ENCODE measurements around the gene MAFG.

The MAFG gene

DNA sequence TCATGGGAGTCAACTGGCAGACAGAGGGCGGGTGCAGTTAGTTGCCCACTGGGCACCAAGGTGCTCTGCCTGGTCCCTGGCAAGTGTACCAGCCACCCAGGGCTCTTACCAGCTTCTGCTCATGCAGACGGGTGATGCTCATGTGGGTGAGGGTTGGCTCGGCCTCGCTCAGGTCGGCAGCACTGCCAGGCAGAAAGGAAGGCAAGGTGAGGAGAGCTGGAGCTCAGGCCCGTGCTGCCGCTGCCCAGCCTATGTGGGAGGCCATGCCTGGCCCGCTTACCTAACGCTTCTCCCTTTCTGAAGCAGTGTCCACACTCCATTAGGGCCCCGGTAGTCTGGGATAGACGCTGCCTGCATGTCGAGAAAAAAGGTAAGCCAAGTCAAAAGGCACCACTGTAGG lies 12.2 kb downstream of the MAFG start:
- peak overlapping the region; percentile 74; the same call in 1 of the 2 replicates for H3K27ac ChIP-seq
- TF ChIP-seq, protein P1, sequence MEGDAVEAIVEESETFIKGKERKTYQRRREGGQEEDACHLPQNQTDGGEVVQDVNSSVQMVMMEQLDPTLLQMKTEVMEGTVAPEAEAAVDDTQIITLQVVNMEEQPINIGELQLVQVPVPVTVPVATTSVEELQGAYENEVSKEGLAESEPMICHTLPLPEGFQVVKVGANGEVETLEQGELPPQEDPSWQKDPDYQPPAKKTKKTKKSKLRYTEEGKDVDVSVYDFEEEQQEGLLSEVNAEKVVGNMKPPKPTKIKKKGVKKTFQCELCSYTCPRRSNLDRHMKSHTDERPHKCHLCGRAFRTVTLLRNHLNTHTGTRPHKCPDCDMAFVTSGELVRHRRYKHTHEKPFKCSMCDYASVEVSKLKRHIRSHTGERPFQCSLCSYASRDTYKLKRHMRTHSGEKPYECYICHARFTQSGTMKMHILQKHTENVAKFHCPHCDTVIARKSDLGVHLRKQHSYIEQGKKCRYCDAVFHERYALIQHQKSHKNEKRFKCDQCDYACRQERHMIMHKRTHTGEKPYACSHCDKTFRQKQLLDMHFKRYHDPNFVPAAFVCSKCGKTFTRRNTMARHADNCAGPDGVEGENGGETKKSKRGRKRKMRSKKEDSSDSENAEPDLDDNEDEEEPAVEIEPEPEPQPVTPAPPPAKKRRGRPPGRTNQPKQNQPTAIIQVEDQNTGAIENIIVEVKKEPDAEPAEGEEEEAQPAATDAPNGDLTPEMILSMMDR (IDR thresholded peaks at IDR 0.05), result no peak
- TF ChIP-seq ZFX (IDR thresholded peaks at IDR 0.05; ENCODE audit: borderline replicate concordance), result no peak

DNA sequence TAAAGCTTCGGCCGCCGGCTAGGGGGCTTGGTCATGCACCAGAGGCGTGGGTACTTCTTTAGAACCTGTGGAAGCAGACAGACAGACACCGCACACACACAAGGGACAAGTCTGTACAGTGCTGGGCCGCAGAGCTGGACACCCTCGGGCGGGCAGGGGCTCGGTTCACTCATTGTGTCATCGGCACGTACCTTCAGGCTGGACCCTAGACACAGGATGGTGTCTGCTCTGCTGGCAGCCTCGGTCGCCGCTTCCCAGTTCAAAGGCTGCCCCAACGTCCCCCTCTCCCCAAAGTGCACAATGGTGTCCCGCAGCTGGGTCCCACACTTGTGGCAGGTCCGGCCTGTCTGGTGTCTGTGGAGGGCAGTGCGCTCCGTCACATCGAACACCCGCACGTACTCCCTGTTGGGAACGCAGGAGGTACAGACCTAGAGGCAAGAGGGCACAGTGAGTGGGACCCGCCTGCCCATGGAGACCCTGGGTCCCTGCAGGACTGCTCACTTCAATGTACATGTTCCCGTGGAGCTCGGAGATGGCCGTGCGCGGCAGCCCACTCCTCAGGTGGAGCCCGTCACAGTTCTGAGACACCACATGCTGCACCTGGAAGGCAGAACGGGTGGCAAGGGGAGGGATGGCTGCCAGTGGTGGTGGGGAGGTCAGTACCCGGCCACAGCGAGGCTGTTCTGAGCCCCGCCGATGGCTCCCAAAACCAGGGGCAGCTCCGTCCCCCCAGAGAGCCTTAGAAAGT lies 13.3 kb downstream of the MAFG start:
- H3K27ac ChIP-seq, result no peak overlapping the region
- no peak for TF ChIP-seq ZFX (IDR thresholded peaks at IDR 0.05; ENCODE audit: borderline replicate concordance)
- TF ChIP-seq, protein P1 (IDR thresholded peaks at IDR 0.05), result no peak

DNA sequence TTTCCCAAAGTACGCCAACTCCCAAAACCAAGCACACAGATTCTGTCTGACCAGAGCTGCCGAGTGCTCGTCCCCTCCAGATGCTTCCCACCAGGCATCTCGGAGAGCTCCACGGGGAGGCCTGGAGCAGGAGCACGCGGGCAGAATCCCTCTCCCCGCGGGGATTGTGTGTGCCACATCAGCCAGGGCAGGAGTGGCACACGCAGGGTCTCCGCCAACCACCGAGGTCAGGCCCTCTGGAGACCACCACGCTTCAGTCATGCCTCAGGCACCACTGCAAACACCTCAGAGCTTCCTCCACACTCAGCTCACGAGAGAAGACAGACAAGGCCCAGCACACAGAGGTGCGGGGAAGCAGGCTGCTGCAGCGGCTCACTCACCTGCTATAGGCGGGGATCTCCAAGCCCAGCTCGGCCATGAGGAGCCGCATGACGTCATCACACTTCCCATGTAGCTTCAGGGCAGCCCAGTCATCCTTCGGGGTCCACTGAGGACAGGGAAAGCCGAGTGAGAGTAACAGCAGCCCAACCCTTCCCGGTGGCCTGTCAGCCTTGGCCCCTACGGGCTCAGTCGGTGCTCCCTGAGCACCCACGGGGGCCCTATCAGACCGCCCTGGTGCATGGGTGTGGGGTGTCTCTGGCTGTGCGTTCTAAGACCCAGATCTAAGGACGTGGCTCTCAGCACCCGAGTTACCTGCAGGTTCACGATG lies 14.0 kb downstream of the MAFG start:
- H3K27ac ChIP-seq, result peak overlapping the region; percentile 68
- TF ChIP-seq ZFX (IDR thresholded peaks at IDR 0.05; ENCODE audit: borderline replicate concordance), result no peak
- TF ChIP-seq, protein P1 (IDR thresholded peaks at IDR 0.05), result no peak

DNA sequence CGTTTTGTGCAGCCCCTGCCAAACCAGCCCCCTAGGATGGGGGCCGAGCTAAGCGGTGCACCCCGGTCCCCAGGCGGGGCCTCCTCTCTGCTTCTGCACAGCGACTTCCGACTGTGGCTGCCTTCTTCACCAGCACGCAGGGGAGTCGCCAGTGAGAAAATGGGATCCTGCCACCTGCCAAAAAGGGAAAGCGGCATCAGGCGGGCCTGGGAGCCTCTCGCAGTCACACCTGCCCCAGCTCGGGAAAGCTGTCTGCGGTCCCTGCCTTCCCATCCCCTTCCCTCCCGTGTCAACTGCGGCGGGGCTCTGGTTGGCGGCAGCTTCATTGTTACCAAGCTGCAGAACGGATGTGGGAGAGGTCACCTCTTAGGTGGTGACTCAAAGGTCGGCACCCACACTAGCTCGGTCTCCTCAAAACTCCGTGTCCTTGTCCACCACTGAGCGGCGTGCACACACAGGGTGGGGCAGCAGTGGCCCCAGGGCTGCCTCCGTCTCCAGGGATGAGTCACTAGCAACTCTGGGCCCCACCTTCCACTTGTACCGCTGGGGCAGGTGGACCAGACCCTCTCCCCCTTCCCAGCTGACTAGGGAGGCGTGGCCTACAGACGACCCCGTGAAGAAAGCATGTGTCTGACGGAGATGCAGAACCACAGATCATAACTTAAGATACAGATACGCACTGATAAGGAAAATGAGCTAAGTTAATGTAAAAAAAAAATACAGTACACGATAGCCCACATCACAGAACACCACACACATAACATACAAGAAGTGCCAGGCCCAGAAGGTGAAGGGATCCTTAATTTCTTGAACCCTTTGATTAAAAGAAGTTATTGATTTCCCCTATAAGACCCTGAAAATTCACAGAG lies 14.9 kb downstream of the MAFG start:
- TF ChIP-seq ZFX (IDR thresholded peaks at IDR 0.05; ENCODE audit: borderline replicate concordance), result no peak
- TF ChIP-seq, protein P1 (IDR thresholded peaks at IDR 0.05), result no peak
- peak overlapping the region; percentile 68 for H3K27ac ChIP-seq

DNA sequence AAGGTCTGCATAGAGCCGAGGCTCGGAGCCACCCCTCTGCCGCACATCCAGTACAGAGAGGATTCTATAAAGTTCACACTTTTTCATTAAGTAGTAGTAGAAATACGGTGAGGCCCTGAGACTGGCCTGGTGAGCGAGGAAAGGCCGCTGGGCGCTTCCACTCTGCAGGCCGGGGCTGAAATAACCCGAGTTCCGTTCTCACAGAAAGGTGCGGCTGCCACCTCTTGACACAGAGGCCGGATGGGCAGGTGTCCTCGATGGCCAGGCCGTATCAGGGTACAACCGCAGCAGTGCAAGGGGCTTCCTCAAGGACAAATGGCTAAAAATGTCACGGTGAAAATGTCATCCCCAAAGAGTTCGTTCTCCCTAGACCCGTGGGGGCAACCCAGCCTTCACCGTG lies 15.6 kb downstream of the MAFG start:
- TF ChIP-seq, protein P1 (IDR thresholded peaks at IDR 0.05), result peak; percentile 32
- no peak for TF ChIP-seq ZFX (IDR thresholded peaks at IDR 0.05; ENCODE audit: borderline replicate concordance)
- peak overlapping the region; percentile 68 for H3K27ac ChIP-seq

DNA sequence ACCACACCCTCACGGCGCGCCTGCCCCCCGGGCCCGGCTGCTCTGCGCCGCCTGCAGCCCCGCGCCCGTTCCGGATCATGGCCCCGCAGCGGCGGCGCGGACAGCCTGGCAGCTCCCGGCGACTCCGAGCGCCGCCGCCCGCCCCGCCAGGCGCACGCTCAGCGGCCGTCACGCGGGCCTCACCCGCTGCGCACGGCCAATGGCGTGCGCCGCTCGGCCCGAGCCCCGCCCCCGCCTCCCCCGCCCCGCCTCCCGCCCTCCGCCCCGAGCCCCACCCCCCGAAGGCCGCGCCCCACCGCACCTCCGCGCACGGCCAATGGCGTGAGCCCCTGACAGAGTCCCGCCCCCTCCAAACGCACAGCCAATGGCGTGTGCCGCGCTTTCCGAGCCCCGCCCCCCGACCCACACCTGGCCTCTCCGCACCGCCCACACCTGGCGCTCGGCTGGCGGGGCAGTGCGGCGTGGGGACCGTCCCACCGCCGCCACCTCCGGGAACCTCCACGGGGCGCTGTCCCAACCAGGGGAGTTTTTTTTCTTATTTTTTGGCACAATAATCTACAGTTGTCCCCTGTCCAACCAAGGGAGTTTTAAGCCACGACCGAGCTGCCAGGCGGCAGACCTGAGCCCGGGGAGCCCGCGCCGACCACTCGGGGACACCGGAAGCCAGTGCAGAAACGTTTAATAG lies 16.1 kb downstream of the MAFG start, which contains the start of gene PCYT2:
Gene PCYT2 (minus strand): TSS at position 123 of the 685 bp plus-strand sequence. CDS start 44 bp downstream, at position 79.
- TF ChIP-seq, protein P1 (IDR thresholded peaks at IDR 0.05), result peak; percentile 68
- no peak for TF ChIP-seq ZFX (IDR thresholded peaks at IDR 0.05; ENCODE audit: borderline replicate concordance)
- peak within 1 kb of the TSS; percentile 83 for H3K27ac ChIP-seq
